ENCODE data around the gene SPEG. TPM values are rescaled to one million over a fixed set of nuclear protein-coding genes. Genes with fewer than 3 reads are reported as not detected.

The SPEG gene
- total RNA-seq, 1 donor from 2014 or later: 5.6 TPM

- Histone ChIP-seq H3K4me1 (peaks cover 23% of the 10 kb centered on the region), H3K27me3 (peaks cover 15% of the 10 kb centered on the region), H3K36me3 (no peaks in the 10 kb centered on the region), H3K79me2 (ENCODE audit: low read depth) (no peaks in the 10 kb centered on the region), H2AFZ (replicated peaks) (no peak overlapping the region), H3F3A (ENCODE audit: low read depth) (no peaks in the 10 kb centered on the region), H4K20me1 (ENCODE audit: low read depth) (no peaks in the 10 kb centered on the region), H3K4me3 (no peak overlapping the region), H3K9me3 (ENCODE audit: low read depth) (no peaks in the 10 kb centered on the region), H3K27ac (no peak overlapping the region), H3K9ac (no peak overlapping the region), H3K4me2 (no peak overlapping the region)
- Mint-ChIP-seq H3K9me3 (peaks cover 2% of the 10 kb centered on the region), H3K36me3 (peaks cover 3% of the 10 kb centered on the region), H3K27ac (peak overlapping the region; percentile 79), H3K4me3 (no peak overlapping the region), H3K27me3 (ENCODE audit: insufficient read depth, low read depth) (peaks cover 10% of the 10 kb centered on the region), H3K4me1 (peaks cover 35% of the 10 kb centered on the region)
- no peak for DNase-seq (ENCODE audit: low spot score)
- no peak for TF ChIP-seq EZH2phosphoT487 (IDR thresholded peaks at IDR 0.05)
- no peak for TF ChIP-seq CTCF (IDR thresholded peaks at IDR 0.05)
- no peak for TF ChIP-seq EZH2 (IDR thresholded peaks at IDR 0.05)
Observed at GRCh38 chr2:219533930-219534661, 99.5 kb downstream of the SPEG start.

DNA sequence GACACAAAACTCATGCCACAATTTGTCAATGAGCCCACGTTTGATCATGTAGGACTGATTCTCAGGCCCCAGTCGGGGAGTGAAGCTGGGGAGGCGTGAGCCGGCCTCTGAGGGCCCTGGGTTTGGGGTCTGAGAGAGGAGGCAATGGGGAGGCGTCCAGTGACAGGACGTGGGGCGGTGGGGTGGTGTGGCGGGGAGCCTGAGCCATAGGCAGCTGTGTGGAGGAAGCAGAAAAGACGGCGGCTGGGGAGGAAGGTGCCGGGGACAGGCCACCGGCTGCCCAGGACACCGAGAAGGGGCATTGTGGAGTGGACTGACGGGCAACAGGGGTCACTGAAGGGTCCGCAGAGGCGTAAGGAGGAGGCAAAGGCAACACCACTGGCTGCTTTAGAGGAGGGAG, 101.8 kb downstream of the SPEG start:
- peaks cover 4% of the 10 kb centered on the region for H4K20me1 ChIP-seq (ENCODE audit: low read depth)
- TF ChIP-seq CTCF (IDR thresholded peaks at IDR 0.05): no peak
- H3K79me2 ChIP-seq (ENCODE audit: low read depth): no peaks in the 10 kb centered on the region
- Mint-ChIP-seq H3K9me3 (no peaks in the 10 kb centered on the region), H3K36me3 (peaks cover 9% of the 10 kb centered on the region), H3K4me1 (peaks cover 29% of the 10 kb centered on the region), H3K27ac (no peak overlapping the region), H3K4me3 (no peak overlapping the region), H3K27me3 (ENCODE audit: insufficient read depth, low read depth) (peaks cover 6% of the 10 kb centered on the region)
- H3K9ac ChIP-seq: no peak overlapping the region
- peaks cover 17% of the 10 kb centered on the region for H3K4me1 ChIP-seq
- H3F3A ChIP-seq (ENCODE audit: low read depth): no peaks in the 10 kb centered on the region
- DNase-seq (ENCODE audit: low spot score): no peak
- H3K4me2 ChIP-seq: no peak overlapping the region
- H3K36me3 ChIP-seq: no peaks in the 10 kb centered on the region
- no peaks in the 10 kb centered on the region for H3K9me3 ChIP-seq (ENCODE audit: low read depth)
- no peak overlapping the region for H2AFZ ChIP-seq (replicated peaks)
- no peaks in the 10 kb centered on the region for H3K27me3 ChIP-seq
- no peak overlapping the region for H3K27ac ChIP-seq
- H3K4me3 ChIP-seq: no peak overlapping the region

GRCh38 chr2:219536967-219537366, 102.3 kb downstream of the SPEG start:
- Histone ChIP-seq H3K27ac (no peak overlapping the region), H3K4me2 (no peak overlapping the region), H3K79me2 (ENCODE audit: low read depth) (no peaks in the 10 kb centered on the region), H3K27me3 (peaks cover 2% of the 10 kb centered on the region), H3K9ac (no peak overlapping the region), H4K20me1 (ENCODE audit: low read depth) (peaks cover 4% of the 10 kb centered on the region), H3K9me3 (ENCODE audit: low read depth) (no peaks in the 10 kb centered on the region), H3K36me3 (no peaks in the 10 kb centered on the region), H3K4me3 (no peak overlapping the region), H3F3A (ENCODE audit: low read depth) (no peaks in the 10 kb centered on the region), H2AFZ (replicated peaks) (no peak overlapping the region), H3K4me1 (peaks cover 18% of the 10 kb centered on the region)
- H3K27me3 Mint-ChIP-seq (ENCODE audit: insufficient read depth, low read depth): peaks cover 4% of the 10 kb centered on the region
- DNase-seq (ENCODE audit: low spot score): no peak
- TF ChIP-seq EZH2 (IDR thresholded peaks at IDR 0.05) (no peak), EZH2phosphoT487 (IDR thresholded peaks at IDR 0.05) (no peak), CTCF (IDR thresholded peaks at IDR 0.05) (no peak)
- peaks cover 9% of the 10 kb centered on the region for H3K36me3 Mint-ChIP-seq
- no peaks in the 10 kb centered on the region for H3K9me3 Mint-ChIP-seq
- no peak overlapping the region for H3K4me3 Mint-ChIP-seq
- peaks cover 29% of the 10 kb centered on the region for H3K4me1 Mint-ChIP-seq
- H3K27ac Mint-ChIP-seq: peak overlapping the region; percentile 63

Measured in neural progenitor cell (in vitro differentiated cells).